ENCODE data around the gene MAPKAP1.

Gene MAPKAP1

DNA sequence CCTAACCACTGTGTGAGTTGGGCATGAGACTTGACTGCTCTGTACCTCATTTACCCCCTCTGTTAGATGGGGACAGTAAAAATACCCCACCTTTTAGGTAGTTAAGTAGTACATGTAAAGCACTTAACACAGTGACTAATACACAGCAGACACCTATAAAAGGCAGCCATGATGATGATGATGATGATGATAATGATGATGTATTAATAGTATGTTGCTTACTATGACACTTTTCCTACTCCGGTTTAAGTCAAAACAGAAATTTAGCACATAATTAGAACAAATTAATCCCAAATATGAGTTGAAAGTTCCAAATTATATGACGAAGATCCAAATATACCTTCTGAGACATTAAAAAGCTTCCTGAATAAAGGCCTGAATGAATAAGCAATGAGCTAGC is 223.3 kb downstream of the MAPKAP1 start:
- DNase-seq (ENCODE audit: low spot score), result no peak

DNA sequence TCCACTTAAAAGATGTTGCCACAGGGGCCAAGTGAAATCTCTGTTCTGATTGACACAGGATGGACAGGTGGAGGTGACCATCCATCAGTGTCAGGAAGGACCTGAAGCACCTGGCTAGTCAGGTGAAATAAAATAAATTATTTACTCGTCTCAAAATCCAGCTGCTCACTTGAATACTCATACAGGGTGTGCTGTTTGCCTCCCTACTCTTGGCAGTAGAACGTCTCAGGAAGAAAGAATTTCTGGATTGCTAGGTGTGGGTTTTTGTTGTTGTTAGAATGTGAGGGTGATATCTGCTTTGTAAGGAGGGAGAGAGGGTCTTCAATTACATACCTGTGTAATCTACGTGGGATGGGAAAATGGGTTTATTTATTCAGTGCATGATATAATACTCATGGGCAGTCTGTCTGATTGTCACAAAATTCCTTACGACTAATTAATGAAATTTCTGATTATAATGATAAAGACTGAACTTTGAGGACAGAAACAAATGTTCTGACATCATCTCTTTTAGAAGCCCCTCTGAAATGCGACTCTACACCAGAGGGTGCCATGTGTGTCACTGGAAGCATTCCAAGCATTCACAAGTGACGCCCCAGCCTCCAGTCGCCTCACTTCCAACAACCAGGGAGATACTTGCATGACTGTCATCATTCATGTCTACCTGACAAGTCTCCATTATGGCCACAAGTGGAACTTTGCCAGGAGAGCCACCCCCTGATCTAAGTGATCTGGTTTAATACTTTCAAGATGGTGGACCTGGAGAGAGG is 227.0 kb downstream of the MAPKAP1 start:
- no peak for DNase-seq (ENCODE audit: low spot score)

DNA sequence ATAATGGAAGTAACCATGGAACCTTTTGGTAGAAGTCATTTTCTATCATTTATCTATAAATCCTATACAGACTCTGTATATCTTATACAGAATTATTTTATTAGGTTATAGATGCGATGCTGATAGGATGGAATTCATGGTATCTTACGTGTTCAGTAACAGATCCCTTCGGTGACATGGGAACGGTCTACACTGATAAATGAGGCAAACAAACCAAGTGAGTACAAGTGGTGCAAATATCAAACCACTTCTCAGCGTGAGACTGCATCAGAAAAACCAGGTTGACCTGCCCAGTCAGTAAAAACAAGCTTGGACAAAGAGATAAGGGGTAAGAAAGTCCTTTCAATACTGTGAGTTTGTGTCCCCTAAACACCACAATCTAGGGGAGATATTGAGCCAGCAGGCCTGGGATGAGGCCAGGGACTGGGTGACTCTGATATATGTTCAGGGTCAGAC is 229.9 kb downstream of the MAPKAP1 start:
- no peak for DNase-seq (ENCODE audit: low spot score)

DNA sequence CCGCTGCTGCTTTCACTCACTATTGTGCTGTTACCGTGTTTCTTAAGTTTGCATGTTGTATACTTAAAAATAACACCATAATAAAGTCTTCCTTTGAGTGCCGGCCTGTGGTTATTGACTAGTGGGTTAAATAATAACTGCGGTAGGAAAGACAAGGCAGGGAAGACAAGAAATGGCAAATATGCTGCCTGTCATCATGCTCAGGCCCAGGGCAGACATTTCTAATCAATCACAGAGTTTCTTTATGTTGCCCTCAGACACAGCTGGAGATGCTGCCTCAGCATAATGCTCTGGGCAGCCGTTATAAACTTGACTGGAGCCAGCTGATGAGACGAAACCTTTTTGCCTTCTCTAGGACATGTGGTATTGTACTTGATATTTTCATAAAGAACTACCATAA is 230.4 kb downstream of the MAPKAP1 start:
- DNase-seq (ENCODE audit: low spot score), result no peak

DNA sequence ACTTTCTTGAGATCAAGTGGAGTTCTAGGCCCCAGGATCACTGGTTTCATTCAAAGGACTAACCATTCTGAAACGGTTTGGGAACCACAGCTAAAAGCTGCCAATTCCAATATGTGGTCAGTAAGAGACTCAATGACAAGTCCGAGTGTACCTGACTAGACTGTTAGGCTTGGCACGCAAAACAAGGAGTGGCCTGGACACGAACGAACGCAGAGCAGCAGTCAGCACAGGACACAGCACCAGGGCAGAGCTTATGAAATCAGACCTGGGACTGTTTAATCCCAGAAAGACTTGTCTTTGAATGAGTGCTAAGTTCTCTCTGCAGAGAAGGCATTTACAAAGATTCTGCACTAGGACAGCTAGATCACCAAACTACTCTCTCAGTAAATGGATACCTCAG is 231.6 kb downstream of the MAPKAP1 start:
- no peak for DNase-seq (ENCODE audit: low spot score)

DNA sequence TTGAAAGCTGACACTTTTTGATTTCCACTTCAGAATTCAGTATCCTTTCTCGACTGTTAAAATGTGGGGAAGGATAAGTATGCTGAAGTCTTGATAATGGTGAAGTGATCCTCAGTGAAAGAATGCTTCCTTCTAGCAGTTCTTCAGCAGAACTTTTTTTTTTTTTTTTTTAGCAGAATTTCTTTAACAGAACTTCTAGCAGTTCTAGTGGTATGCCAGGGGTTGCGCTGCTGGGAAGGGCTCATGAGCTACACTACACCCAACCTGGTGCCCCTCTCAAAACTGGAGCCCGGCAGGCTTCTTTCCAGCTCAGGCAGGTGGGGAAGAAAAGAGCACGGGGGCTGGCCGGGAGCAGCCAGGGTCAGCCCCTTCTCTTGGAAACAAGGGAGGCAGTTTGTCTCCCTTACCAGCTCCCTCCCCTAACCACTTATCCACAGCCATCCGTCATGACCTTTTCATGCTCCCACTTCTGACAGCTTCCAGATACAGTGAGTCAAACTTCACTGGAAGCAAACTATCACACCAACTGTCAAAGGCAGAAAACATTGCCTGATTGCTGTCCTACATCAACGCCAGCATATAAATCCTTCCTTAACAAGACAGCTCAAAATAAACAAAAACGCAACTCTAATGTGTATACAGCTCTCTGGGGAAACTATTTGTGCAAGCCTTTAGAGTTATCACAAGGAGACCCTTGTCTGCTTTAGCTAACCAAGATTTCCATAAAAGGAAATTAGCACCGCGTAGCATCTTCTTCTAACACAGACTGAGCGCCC is 233.9 kb downstream of the MAPKAP1 start:
- DNase-seq (ENCODE audit: low spot score), result no peak

DNA sequence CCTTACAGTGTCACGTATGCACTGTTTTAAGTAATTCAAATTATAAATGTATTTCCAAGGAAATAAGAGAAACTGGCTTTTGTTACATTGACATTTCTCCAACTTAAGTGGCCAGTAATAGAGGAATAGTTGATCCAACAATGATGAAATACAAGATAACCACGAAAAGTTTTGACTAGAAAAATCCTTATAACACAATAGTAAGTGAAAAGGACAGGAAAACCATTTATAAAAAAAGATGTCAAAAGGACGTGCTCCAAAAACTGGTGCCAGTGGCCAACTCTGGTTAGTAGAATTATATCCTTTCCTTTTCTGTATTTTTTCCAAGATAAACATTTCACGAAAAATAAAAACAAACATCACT is 234.5 kb downstream of the MAPKAP1 start:
- no peak for DNase-seq (ENCODE audit: low spot score)

DNA sequence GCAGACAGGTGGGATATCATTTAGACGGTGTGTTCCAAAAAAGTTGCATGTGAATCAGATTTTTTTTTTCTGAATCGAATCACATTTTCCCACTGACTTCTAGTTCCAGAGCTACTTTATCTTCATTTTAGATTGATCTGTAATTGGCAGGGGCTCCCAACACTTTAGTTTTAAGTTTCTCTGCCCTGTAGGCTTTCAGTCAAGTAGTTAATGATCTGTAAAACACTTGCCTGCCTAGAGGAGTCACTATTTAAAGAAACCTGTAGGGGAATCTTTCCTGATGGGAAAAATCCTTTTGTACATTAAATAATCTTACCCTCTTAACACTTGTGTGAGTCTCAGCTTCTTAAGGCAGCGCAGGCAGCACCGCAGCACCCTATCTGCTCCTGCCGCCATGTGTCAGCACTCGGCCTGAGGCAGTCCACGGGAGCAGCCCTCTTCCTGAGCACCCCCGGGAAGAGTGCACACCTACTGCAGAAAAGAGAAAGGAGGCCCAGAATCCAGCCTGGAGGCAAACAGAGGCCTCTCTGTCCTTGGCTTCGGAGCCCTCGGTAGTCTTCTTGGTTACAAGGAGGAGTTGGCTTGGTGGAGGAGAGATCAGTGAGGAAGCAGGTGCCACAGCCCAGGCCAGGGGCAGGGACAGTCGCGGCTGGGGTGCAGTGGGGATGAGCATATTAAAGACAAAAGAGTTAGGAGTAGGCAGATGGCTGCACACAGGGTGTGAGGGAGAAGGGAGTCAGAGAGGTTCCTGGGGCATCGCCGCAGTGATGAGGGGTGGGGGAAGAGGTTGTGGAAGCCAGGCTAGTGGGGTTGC is 236.0 kb downstream of the MAPKAP1 start:
- no peak for DNase-seq (ENCODE audit: low spot score)

DNA sequence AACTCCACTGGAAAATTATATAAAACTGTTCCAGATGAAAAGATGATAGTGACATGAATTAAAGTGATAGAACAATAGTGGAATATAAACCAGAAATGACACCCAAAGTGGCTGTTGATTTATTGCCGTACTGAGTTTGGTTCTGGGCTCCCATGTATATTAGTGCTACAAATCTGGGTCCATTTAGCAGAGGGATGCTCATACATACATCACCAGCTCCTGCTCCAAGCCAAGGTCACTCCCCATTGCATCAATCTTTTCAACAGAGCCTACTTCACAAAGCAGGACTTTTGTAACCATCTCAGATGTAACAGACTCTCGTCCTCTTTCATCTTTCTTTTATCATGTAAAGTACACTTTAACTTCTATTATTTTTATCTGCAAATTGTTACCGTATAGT is 236.8 kb downstream of the MAPKAP1 start:
- no peak for DNase-seq (ENCODE audit: low spot score)

DNA sequence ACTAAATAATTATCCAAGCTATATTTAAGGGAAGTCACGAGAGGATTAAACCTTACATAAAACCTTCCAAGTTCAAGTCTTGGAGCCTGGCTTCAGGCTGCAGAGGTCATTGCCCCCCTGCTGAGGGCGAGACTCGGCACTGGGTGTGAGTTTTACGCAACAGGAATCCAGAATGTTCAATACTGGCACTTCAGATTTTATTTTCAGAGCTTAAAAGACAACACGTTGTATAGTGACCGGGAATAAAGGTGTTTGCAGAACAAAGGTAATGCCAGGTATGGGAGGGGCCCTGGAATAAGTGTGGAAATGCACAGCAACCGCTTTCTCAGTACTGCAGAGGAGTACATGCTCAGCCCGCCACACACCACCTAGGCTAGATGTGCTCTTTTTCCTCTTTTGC is 238.4 kb downstream of the MAPKAP1 start:
- no peak for DNase-seq (ENCODE audit: low spot score)

DNA sequence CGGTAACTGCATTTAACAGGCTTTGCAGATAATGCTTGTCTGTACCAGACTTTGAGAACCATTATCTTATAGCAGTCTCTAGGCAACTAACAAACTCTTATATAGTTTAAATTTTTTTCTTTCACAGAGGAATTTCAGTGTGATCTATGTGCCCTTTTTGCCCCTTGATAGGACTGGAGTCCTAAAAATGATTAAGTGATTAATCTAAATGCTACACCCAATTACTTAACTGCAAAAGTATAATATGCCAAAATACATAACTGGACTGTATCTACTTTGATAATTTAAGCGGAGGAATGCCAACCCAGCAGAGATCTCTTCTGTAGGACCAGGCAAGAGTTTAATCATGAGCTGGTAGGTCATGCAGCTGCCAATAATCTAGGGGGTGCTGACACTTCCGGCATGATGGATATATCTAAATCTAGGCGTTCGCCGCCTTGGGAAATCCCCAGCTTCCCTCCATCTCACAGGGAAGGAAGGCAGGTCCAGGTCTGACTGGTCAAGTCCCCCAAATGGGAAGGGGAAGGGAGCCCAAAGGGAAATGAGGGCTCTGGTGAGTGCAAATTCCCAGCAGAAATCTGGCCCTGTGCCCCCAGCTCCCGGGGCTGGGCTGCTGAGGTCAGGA is 239.8 kb downstream of the MAPKAP1 start:
- DNase-seq (ENCODE audit: low spot score), result no peak

DNA sequence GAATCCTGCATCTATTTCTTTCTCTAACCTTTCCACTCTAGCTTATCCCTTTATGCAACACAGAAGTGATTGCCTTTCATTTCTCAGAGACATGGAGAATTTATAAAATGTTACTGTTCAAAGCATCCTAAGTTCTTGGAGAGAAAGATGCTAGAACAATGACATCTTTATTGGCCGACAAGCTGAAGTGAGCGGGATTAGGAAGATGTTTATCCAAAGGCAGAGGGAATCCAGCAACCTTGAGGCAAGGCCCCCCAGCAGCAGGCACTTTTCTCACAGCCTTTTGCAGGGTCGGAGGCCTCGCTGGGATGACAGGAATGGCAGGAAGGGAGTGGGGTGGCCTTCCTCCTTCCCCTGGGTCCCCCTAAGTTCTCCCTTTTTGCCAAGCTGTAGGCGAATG is 240.6 kb downstream of the MAPKAP1 start:
- no peak for DNase-seq (ENCODE audit: low spot score)

DNA sequence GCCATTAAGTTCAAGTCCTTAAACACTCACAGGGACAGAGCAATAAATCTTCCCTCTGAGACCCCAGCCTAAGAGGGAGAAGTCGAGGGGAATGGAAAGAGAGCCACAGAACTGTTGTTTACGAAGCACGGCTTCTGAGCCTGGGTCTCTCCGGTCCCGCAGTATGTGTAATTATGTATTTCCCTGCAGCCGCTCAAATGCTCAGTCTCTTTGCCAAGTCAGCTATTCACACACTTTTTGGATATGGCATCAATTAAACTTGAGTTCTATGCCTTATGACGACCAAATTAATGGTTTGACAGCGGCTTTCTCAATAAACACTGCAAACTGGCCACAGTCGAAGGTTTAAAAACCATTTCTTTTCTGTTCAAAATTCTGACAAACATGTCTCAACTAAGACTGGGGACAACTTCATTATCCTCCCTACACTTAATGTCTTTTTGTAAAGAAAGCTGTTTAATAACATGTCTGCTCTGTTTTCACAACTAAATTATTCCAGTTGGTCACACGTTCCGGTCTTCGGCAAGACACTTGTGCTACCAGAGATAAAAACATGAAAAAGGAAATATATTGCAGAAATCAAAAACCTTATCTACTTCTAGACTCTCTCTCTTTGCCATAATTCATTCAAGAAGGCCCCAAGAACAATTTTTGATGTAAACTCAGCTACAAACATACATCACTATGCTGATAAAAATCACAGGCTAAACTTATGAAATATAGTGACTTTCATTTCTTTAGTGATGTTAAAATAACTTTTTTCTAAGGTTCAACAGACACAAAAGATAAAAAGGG is 242.2 kb downstream of the MAPKAP1 start:
- no peak for DNase-seq (ENCODE audit: low spot score)

DNA sequence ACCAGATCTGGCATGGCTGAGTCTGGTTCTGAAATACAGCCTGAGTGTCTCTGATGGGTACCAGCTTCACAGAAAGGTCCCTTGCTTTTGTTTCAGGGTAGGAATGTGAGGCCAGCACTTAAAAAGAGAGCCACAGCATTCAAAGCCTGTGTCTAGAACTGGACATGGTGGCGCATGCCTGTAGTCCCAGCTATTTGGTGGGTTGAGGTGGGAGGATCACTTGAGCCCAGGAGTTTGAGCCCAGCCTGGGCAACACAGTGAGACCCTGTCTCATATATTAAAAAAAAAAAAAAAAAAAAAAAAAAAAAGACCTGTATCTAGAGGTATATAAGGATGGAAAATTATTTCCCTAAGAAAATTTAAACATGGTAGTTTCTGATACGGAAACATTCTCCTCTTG is 243.1 kb downstream of the MAPKAP1 start:
- no peak for DNase-seq (ENCODE audit: low spot score)

DNA sequence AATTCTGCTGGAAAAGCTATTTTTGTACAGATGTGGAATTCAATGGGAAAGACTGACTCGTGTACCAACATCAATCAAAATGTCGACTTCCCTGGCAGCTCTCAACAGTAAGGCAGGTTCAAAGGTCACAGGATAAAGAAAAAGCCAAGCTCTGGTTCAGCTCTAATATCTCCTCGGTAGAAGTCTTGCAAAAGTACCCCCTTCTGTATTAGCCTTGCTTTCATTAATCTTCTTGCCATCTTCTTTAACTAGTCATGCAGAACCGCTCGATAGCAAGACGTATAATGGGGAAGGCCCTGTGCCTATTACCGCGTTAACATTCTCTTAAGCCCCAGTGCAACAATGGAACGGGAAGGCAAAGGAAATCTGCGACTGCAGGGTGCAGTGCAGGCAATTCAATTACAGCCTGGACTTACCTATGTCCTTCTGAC is 244.1 kb downstream of the MAPKAP1 start:
- DNase-seq (ENCODE audit: low spot score), result no peak

DNA sequence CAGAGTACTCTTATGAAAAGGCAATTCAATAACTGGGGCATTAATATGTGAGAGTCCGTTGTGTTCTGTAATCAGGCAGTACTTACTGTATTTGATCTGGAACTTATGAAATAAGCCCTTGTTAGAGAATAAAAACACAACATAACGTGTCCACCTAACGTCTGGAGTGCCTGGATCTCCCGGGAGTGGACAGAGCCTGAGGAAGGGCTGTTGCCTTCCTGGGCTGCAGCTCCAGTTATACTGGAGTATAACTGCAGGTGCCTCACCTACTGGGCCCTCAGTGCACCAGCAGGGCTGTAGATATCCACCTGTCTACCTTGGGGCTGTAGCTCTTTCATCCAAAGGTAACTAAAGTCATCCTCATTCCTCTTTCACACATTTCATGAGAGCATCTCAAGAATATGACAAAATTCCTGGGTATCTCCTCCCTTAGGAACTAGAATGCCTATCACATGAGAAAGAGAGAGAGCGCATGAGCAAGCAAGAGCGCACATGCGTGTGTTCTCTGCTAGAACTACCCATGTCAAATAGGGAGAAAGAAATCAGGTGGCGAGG is 245.3 kb downstream of the MAPKAP1 start:
- no peak for DNase-seq (ENCODE audit: low spot score)

DNA sequence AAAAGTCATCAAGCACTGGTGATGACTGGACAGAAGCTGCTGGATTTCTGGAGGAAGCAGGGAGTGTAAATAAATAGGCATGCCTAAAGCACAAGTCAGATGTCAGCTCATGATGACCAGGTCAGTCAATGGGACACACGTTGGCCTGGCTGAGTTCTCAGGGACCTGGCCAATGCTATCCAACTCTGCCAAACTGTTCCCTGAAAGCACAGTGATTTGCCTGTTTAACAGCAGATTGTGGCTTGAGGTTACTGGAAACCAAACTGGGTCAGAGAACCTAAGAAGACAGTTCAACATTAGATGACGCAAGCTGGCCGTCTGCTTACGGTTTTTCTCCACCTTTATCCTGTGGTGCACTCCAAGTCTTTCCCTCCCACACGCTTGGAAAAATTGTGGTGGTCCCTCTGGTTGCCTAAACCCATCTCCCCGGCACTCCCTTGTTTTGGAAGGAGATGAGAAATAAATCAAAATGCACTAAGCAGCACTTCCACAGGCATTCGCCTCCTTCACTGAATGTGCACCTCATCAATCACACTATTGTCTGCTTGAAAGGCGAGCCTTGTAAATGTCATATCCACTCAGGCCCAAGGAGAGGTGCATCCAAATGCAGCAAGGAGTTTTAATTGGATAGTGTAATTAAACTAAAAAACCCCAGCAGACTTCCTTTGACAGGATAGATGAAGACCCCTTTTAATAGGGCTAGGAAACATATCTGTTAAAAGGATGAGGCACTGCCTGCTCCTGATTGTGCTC is 245.9 kb downstream of the MAPKAP1 start:
- no peak for DNase-seq (ENCODE audit: low spot score)

DNA sequence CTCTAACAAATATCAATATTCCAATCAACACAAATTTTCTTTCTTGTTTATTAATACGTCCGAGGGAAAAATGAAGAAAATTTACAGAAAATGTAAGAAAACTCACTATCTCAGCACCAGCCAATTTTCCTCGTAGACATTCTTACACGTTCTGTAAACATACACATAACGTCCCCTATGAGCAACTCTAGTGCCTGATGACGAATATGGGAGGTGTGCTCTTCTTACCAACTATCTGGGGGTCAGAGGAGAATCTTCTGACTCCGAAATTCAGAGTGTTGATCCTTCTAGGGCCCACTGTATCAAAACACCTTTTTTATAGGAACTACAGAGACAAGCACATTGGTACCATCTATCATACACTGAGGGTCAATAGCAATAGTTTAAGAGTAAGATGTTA is 246.7 kb downstream of the MAPKAP1 start:
- DNase-seq (ENCODE audit: low spot score), result no peak

DNA sequence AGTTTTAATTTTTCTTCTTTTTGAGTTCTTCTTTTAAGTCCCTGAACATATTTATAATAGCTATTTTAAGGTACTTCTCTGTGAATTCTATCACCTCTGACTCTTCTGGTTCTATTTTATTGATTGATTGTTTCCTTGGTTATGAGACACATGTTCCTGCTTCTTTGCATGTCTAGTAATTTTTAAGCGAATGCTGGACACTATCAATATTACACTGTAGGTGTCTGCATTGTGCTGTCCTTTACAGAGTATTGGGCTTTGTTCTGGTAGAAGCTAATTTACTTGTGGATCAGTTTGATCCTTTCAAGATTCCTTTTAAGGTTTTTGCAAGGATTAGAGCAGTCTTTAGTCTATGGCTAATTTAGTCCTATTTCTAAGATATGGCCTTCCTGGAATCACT is 249.7 kb downstream of the MAPKAP1 start:
- no peak for DNase-seq (ENCODE audit: low spot score)

DNA sequence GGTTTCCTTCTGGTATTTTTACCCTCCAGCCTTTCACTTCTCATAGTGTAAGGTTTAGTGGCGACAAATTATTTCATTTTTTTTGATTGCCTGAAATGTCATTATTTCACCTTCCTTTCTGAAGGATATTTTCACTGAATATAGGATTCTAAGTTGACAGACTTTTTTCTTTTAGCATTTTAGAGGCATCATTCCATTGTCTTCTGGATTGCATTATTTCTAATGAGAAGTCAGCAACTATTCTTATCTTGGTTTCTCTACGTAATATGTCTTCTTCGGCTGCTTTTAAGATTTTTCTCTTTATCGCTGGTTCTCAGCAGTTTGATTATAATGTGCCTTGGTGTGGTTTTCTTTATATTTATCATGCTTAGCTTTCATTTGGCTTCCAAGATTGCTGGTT is 251.1 kb downstream of the MAPKAP1 start:
- no peak for DNase-seq (ENCODE audit: low spot score)

Measured in Ammon's horn (tissue), 1 donor.